HG02943 (cell line): ENCODE results near the gene ADAM11.
"Not testable (repeated sequence)": the region's sequence is repeated elsewhere in the genome, so short reads cannot be mapped to it uniquely, and the experiment has no call there.

Experiments
- ATAC-seq: cut with Tn5 transposase; IDR thresholded peaks from one replicate; pipeline ENCODE4 v1.9.1; 2021; ENCODE audit warnings: mild to moderate bottlenecking, low read depth, moderate library complexity; ENCODE audit not compliant: unreplicated experiment

Gene ADAM11

GRCh38 chr17:44755180-44755579, 3.6 kb upstream of the ADAM11 start:
- not testable (repeated sequence) for ATAC-seq

- no peak for ATAC-seq
Observed at GRCh38 chr17:44757045-44757917, 1.5 kb upstream of the ADAM11 start.

GRCh38 chr17:44757918-44758413, 822 bp upstream of the ADAM11 start:
- no peak for ATAC-seq

- ATAC-seq: no peak
Observed at GRCh38 chr17:44759086-44759915, 513 bp downstream of the ADAM11 start.

GRCh38 chr17:44759916-44760243, 1.1 kb downstream of the ADAM11 start:
- no peak for ATAC-seq

GRCh38 chr17:44760474-44761308, 1.9 kb downstream of the ADAM11 start:
- no peak for ATAC-seq

GRCh38 chr17:44761932-44762810, 3.4 kb downstream of the ADAM11 start:
- ATAC-seq: no peak

- no peak for ATAC-seq
Observed at GRCh38 chr17:44763170-44763569, 4.4 kb downstream of the ADAM11 start.

- no peak for ATAC-seq
Observed at GRCh38 chr17:44765965-44766364, 7.2 kb downstream of the ADAM11 start.

GRCh38 chr17:44766409-44767038, 7.7 kb downstream of the ADAM11 start:
- ATAC-seq: no peak

GRCh38 chr17:44767493-44767892, 8.7 kb downstream of the ADAM11 start:
- ATAC-seq: no peak

GRCh38 chr17:44768505-44769142, 9.8 kb downstream of the ADAM11 start:
- no peak for ATAC-seq

GRCh38 chr17:44769230-44769629, 10.4 kb downstream of the ADAM11 start:
- ATAC-seq: no peak

GRCh38 chr17:44769647-44770084, 10.9 kb downstream of the ADAM11 start:
- ATAC-seq: no peak

GRCh38 chr17:44770166-44770925, 11.6 kb downstream of the ADAM11 start:
- no peak for ATAC-seq

GRCh38 chr17:44772308-44773045, 13.7 kb downstream of the ADAM11 start:
- ATAC-seq: no peak

- no peak for ATAC-seq
Observed at GRCh38 chr17:44773140-44773539, 14.4 kb downstream of the ADAM11 start.
